SIG-M5 treated with dmso at 0.1 percent for 504 hours (cell line): ENCODE measurements around the gene ENTPD2.

Experiments used
- DNase-seq: peaks from one replicate; lab custom pipeline; 2025; ENCODE audit not compliant: unreplicated experiment; lab: John Stamatoyannopoulos, UW

The ENTPD2 gene

GRCh38 chr9:137053944-137054931, at the start of gene ENTPD2:
Gene ENTPD2, minus strand, starts transcription at chr9:137054061. Its CDS starts 64 bp downstream, at chr9:137053997.
- no peak for DNase-seq

GRCh38 chr9:137103206-137103999, 49.5 kb upstream of the ENTPD2 start:
- DNase-seq: no peak

- DNase-seq: no peak
Observed at GRCh38 chr9:137099231-137099630, 45.4 kb upstream of the ENTPD2 start.

GRCh38 chr9:137097761-137098462, 44.1 kb upstream of the ENTPD2 start:
- DNase-seq: no peak

- no peak for DNase-seq
Observed at GRCh38 chr9:137096785-137097546, 43.1 kb upstream of the ENTPD2 start.

- DNase-seq: no peak
Observed at GRCh38 chr9:137095664-137096517, 42.0 kb upstream of the ENTPD2 start.

- no peak for DNase-seq
Observed at GRCh38 chr9:137089232-137089947, 35.5 kb upstream of the ENTPD2 start.

GRCh38 chr9:137088121-137088520, 34.3 kb upstream of the ENTPD2 start:
- no peak for DNase-seq

GRCh38 chr9:137087409-137087925, 33.6 kb upstream of the ENTPD2 start:
- peak; percentile 29 for DNase-seq

GRCh38 chr9:137086531-137087408, 32.9 kb upstream of the ENTPD2 start, which contains the start of gene MAN1B1:
Gene MAN1B1, plus strand, starts transcription at chr9:137086985. Its CDS starts 15 bp downstream, at chr9:137087000.
- peak; percentile 97 for DNase-seq

GRCh38 chr9:137085920-137086530, 32.2 kb upstream of the ENTPD2 start:
- no peak for DNase-seq

- DNase-seq: no peak
Observed at GRCh38 chr9:137084526-137084925, 30.7 kb upstream of the ENTPD2 start.

GRCh38 chr9:137083394-137084004, 29.6 kb upstream of the ENTPD2 start:
- DNase-seq: peak; percentile 61

GRCh38 chr9:137082925-137083290, 29.0 kb upstream of the ENTPD2 start:
- DNase-seq: no peak

GRCh38 chr9:137082222-137082924, 28.5 kb upstream of the ENTPD2 start:
- DNase-seq: no peak
